Measurements from ENCODE around the gene SKOR2.
A peak's percentile ranks its signal among the peaks of the same experiment; 100 is the strongest.

Gene SKOR2

GRCh38 chr18:47179520-47179919 is 71.9 kb downstream of the SKOR2 start:
- Histone ChIP-seq H3K4me1 (ENCODE audit: insufficient read depth, low read length) (peaks cover 10% of the 10 kb centered on the region), H2AFZ (ENCODE audit: low read depth, low read length) (no peak overlapping the region), H3K9ac (ENCODE audit: low read depth, low read length) (no peak overlapping the region), H3K79me2 (ENCODE audit: insufficient read depth, low read length) (peaks cover 11% of the 10 kb centered on the region), H3K9me3 (ENCODE audit: insufficient read depth, low read length, severe bottlenecking) (peaks cover 12% of the 10 kb centered on the region), H3K4me3 (ENCODE audit: low read depth in 1 of 2, low read length in 2 of 2) (no peak overlapping the region), H4K20me1 (ENCODE audit: insufficient read depth, low read length) (peaks cover 3% of the 10 kb centered on the region; the same call in 1 of the 2 replicates), H3K4me2 (ENCODE audit: insufficient read depth, low read length) (no peak overlapping the region), H3K27me3 (ENCODE audit: insufficient read depth, low read length, poor library complexity) (no peaks in the 10 kb centered on the region), H3K27ac (ENCODE audit: low read length) (no peak overlapping the region), H3K36me3 (ENCODE audit: insufficient read depth, low read length) (no peaks in the 10 kb centered on the region)
- DNase-seq (no peak), ATAC-seq (ENCODE audit: insufficient read depth, low read depth) (no peak)
- TF ChIP-seq CTCF (IDR thresholded peaks at IDR 0.05; ENCODE audit: borderline replicate concordance, extremely low read depth, low read length, poor library complexity, severe bottlenecking) (no peak), EZH2 (IDR thresholded peaks at IDR 0.05; ENCODE audit: borderline replicate concordance, low read depth, low read length, severe bottlenecking) (no peak)

DNA sequence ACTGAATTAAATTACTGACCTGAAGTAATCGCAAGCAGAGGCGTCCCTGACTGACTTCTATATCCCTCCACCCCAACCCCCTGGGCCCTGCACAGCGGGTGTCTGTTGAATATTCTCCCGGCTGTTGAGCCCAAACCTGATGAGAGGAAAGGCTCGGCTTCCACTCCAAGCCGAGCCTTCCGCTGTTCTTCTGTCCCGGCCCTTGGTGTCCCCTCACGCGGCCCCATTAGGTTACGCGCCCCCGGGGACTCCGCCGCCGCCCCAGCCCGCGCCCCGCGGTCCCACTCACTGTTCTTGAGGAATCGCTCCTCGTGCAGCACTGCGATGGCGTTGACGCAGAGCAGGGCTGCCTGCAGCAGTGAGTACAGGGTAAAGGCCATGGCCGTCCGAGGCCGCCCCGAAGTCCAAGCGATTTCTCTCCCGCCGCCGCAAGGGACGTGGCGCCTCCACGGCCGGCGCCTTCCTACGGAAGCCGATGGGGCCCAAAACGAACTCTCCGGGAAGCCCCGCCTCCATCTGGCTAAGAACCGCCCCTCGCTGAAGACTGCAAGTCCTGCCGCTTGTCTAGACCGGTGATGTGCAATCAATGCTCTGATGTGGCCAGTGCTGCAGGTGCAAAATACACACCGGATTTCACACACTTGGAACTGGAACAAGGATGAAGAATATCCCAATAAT is 75.4 kb downstream of the SKOR2 start, which contains the start of gene IER3IP1:
IER3IP1 (minus strand) TSS at position 467 of the 678 bp plus-strand sequence; CDS start at position 380, 87 bp downstream.
- Histone ChIP-seq H3K4me3 (ENCODE audit: low read depth in 1 of 2, low read length in 2 of 2) (peak within 1 kb of the TSS; percentile 35 to 59; a peak in 3 of 4 replicates), H3K9me3 (ENCODE audit: insufficient read depth, low read length, severe bottlenecking) (no peaks in the 10 kb centered on the region), H3K9ac (ENCODE audit: low read depth, low read length) (peak within 1 kb of the TSS; percentile 62), H3K4me2 (ENCODE audit: insufficient read depth, low read length) (peak within 1 kb of the TSS; percentile 74), H3K36me3 (ENCODE audit: insufficient read depth, low read length) (no peaks in the 10 kb centered on the region), H3K4me1 (ENCODE audit: insufficient read depth, low read length) (peaks cover 28% of the 10 kb centered on the region), H3K27ac (ENCODE audit: low read length) (peak within 1 kb of the TSS; percentile 25), H3K79me2 (ENCODE audit: insufficient read depth, low read length) (peaks cover 31% of the 10 kb centered on the region), H4K20me1 (ENCODE audit: insufficient read depth, low read length) (peaks cover 6% of the 10 kb centered on the region; the same call in 1 of the 2 replicates), H3K27me3 (ENCODE audit: insufficient read depth, low read length, poor library complexity) (no peaks in the 10 kb centered on the region), H2AFZ (ENCODE audit: low read depth, low read length) (peak within 1 kb of the TSS; percentile 59)
- TF ChIP-seq EZH2 (IDR thresholded peaks at IDR 0.05; ENCODE audit: borderline replicate concordance, low read depth, low read length, severe bottlenecking) (no peak), CTCF (IDR thresholded peaks at IDR 0.05; ENCODE audit: borderline replicate concordance, extremely low read depth, low read length, poor library complexity, severe bottlenecking) (no peak)
- DNase-seq: peak; percentile 89
- peak; percentile 85 for ATAC-seq (ENCODE audit: insufficient read depth, low read depth)

DNA sequence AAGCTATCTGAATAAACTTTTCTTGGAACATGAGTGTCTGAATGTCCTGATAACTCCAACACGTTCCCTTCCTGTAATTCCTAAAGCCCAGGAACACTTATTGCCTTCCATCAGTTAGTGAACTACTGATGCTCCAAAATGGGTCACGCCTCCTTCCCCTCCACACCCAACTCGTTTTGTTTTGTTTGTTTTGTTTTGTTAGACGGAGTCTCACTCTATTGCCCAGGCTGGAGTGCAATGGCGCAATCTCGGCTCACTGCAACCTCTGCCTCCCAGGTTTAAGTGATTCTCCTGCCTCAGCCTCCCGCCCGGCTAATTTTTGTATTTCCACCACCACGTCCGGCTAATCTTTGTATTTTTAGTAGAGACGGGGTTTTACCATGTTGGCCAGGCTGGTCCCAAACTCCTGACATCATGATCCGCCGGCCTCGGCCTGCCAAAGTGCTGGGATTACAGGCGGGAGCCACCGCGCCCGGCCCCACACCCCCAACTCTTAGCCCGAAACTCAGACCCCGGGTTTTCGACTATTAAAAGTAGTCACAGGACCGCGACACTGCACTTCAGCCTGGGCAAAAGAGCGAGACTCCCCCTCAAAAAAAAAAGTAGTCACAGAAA is 76.1 kb downstream of the SKOR2 start:
- Histone ChIP-seq H3K9ac (ENCODE audit: low read depth, low read length) (peak overlapping the region; percentile 62), H3K27ac (ENCODE audit: low read length) (peak overlapping the region; percentile 25; the same call in 1 of the 2 replicates), H3K79me2 (ENCODE audit: insufficient read depth, low read length) (peaks cover 33% of the 10 kb centered on the region), H3K4me3 (ENCODE audit: low read depth in 1 of 2, low read length in 2 of 2) (peak overlapping the region; percentile 35 to 59; a peak in 3 of 4 replicates), H3K9me3 (ENCODE audit: insufficient read depth, low read length, severe bottlenecking) (no peaks in the 10 kb centered on the region), H3K27me3 (ENCODE audit: insufficient read depth, low read length, poor library complexity) (no peaks in the 10 kb centered on the region), H3K4me1 (ENCODE audit: insufficient read depth, low read length) (peaks cover 28% of the 10 kb centered on the region), H4K20me1 (ENCODE audit: insufficient read depth, low read length) (peaks cover 6% of the 10 kb centered on the region; the same call in 1 of the 2 replicates), H3K36me3 (ENCODE audit: insufficient read depth, low read length) (no peaks in the 10 kb centered on the region), H3K4me2 (ENCODE audit: insufficient read depth, low read length) (peak overlapping the region; percentile 74), H2AFZ (ENCODE audit: low read depth, low read length) (peak overlapping the region; percentile 59)
- no peak for TF ChIP-seq CTCF (IDR thresholded peaks at IDR 0.05; ENCODE audit: borderline replicate concordance, extremely low read depth, low read length, poor library complexity, severe bottlenecking)
- no peak for TF ChIP-seq EZH2 (IDR thresholded peaks at IDR 0.05; ENCODE audit: borderline replicate concordance, low read depth, low read length, severe bottlenecking)
- DNase-seq (no peak), ATAC-seq (ENCODE audit: insufficient read depth, low read depth) (peak; percentile 35)
